DOHH2 (cell line): Measurements from ENCODE around the gene PSTK.

Experiments
- CTCF ChIP-seq: fragments of 200-600 bp; sonication (generic); IDR thresholded peaks from one replicate; pipeline ENCODE4 v1.5.1; 2014; ENCODE audit warnings: antibody characterized with exemption, mild to moderate bottlenecking, low read depth, low read length; ENCODE audit not compliant: poor library complexity, severe bottlenecking
- EZH2phosphoT487 ChIP-seq: fragments of 200-600 bp; sonication (generic); IDR thresholded peaks from 2 replicates; pipeline ENCODE4 v1.6.1; 2017; ENCODE audit warnings: borderline replicate concordance, mild to moderate bottlenecking, antibody characterized with exemption, low read length, moderate library complexity, mixed read lengths

- no peak for TF ChIP-seq CTCF
- TF ChIP-seq EZH2phosphoT487: no peak
Observed at GRCh38 chr10:123039632-123039930, 59.4 kb downstream of the PSTK start.
